Stimulated activated CD4-positive, alpha-beta T cell treated with anti-CD3 and anti-CD28 coated beads, Interleukin-2, amount 100 ng/mL, for 24 hours (primary cell): ENCODE measurements around the gene POLR1D.

Experiments used
- DNase-seq, 2 donors: peaks; one replicate each; pipeline ENCODE4 v3.0.0-alpha.2; 2020

The POLR1D gene

GRCh38 chr13:27641711-27642502 is 20.2 kb downstream of the POLR1D start:
- no peak for DNase-seq

- DNase-seq: no peak
These were observed 21.8 kb downstream of the POLR1D start for GRCh38 chr13:27643334-27644132.

- no peak for DNase-seq
These were observed 22.6 kb downstream of the POLR1D start for GRCh38 chr13:27644302-27644701.

- DNase-seq: no peak
These were observed 28.6 kb downstream of the POLR1D start for GRCh38 chr13:27650312-27650711.

GRCh38 chr13:27654059-27654458 is 32.4 kb downstream of the POLR1D start:
- no peak for DNase-seq

- DNase-seq: no peak
These were observed 33.1 kb downstream of the POLR1D start for GRCh38 chr13:27654816-27655215.

- no peak for DNase-seq
These were observed 36.0 kb downstream of the POLR1D start for GRCh38 chr13:27657724-27658123.

- DNase-seq: no peak
These were observed 36.9 kb downstream of the POLR1D start for GRCh38 chr13:27658546-27658945.

GRCh38 chr13:27659145-27659865 is 37.6 kb downstream of the POLR1D start:
- DNase-seq: no peak

- DNase-seq: no peak
These were observed 38.8 kb downstream of the POLR1D start for GRCh38 chr13:27660511-27660910.

GRCh38 chr13:27661017-27661416 is 39.3 kb downstream of the POLR1D start:
- no peak for DNase-seq

GRCh38 chr13:27662738-27663470 is 41.2 kb downstream of the POLR1D start:
- no peak for DNase-seq

- no peak for DNase-seq
These were observed 42.3 kb downstream of the POLR1D start for GRCh38 chr13:27663947-27664346.

- no peak for DNase-seq
These were observed 43.6 kb downstream of the POLR1D start for GRCh38 chr13:27665333-27665732.

- no peak for DNase-seq
These were observed 44.1 kb downstream of the POLR1D start for GRCh38 chr13:27665761-27666160.

- DNase-seq: no peak
These were observed 45.3 kb downstream of the POLR1D start for GRCh38 chr13:27666951-27667350.

GRCh38 chr13:27667946-27668345 is 46.3 kb downstream of the POLR1D start:
- no peak for DNase-seq

- no peak for DNase-seq
These were observed 49.2 kb downstream of the POLR1D start for GRCh38 chr13:27670861-27671260.

- DNase-seq: no peak
These were observed 50.3 kb downstream of the POLR1D start for GRCh38 chr13:27672025-27672424.
